ENCODE measurements around the gene PHOSPHO1.

DNA sequence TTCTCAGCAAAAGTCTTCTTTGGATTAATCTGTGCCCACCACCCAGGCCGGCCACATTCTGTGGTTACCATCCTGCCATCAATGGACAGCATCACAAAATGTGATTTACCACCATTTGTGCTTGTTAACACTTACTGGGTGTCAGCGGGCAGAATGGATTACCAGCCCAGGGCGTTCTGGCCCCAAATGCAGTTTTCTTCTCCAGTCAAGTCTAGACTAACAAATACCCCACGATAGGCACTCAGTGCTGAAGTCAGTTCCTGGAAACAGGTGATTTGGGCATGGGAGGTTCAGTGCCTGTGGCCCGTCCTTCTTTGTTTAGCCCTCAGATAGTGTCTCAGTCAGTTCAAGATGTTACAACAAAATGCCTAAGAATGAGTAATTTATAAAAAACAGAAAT, 38.8 kb upstream of the PHOSPHO1 start:
- TF ChIP-seq CTCF (conservative IDR thresholded peaks at IDR 0.05 in 1 of 2, IDR thresholded peaks at IDR 0.05 in 1 of 2; ENCODE audit: low read depth in 1 of 2, low read length in 2 of 2) (no peak), EZH2 (IDR thresholded peaks at IDR 0.05; ENCODE audit: low read length, missing control alignments) (no peak)

All from fibroblast of lung (primary cell).